ENCODE data around the gene CUBN. TPM values are rescaled to one million over a fixed set of nuclear protein-coding genes. Genes with fewer than 3 reads are reported as not detected.
"Not testable (repeated sequence)": the region's sequence is repeated elsewhere in the genome, so short reads cannot be mapped to it uniquely, and the experiment has no call there.

Gene CUBN
- total RNA-seq, 3 donors from 2014 or later (not counting 1 experiment from before 2014, with no cell fraction given), result 4.7 to 5.6 (median 5.1) TPM

- no peak for TF ChIP-seq CTCF (IDR thresholded peaks at IDR 0.05)
- H3K27me3 Mint-ChIP-seq (ENCODE audit: low read depth in 2 of 2), result no peaks in the 10 kb centered on the region
- H3K27ac ChIP-seq (ENCODE audit: low read length), result no peak overlapping the region
- no peaks in the 10 kb centered on the region for H3K4me1 ChIP-seq (ENCODE audit: control insufficient read depth, insufficient read depth, low read length)
- H3K4me3 Mint-ChIP-seq, result no peak overlapping the region
- H3K4me1 Mint-ChIP-seq, result no peaks in the 10 kb centered on the region
- no peak overlapping the region for H3K4me3 ChIP-seq (ENCODE audit: low read length)
- H3K27me3 ChIP-seq (ENCODE audit: control insufficient read depth, insufficient read depth, low read length), result no peaks in the 10 kb centered on the region
- peaks cover 10% of the 10 kb centered on the region for H3K36me3 Mint-ChIP-seq
- no peaks in the 10 kb centered on the region for H3K36me3 ChIP-seq (ENCODE audit: control insufficient read depth, insufficient read depth, low read length)
- 96% methylated on average over 4 of the region's 5 CpGs for WGBS (ENCODE audit: insufficient coverage)
- H3K9me3 Mint-ChIP-seq, result no peaks in the 10 kb centered on the region
- DNase-seq (no peak), ATAC-seq (no peak)
- H3K27ac Mint-ChIP-seq, result no peak overlapping the region
- no peaks in the 10 kb centered on the region for H3K9me3 ChIP-seq (ENCODE audit: control insufficient read depth, insufficient read depth, low read length)
- intact Hi-C loops (cut with micrococcal nuclease), result no loop called here
Measured at GRCh38 chr10:17115683-17116082, 13.9 kb downstream of the CUBN start.

GRCh38 chr10:17114878-17115444 lies 14.7 kb downstream of the CUBN start:
- 97% methylated on average over 12 of the region's 13 CpGs for WGBS (ENCODE audit: insufficient coverage)
- not testable (repeated sequence) for H3K27ac Mint-ChIP-seq

GRCh38 chr10:17113889-17114540 lies 15.6 kb downstream of the CUBN start:
- intact Hi-C loops (cut with micrococcal nuclease), result no loop called here
- DNase-seq (peak in 1 of 2 donors; percentile 6), ATAC-seq (no peak)
- no peaks in the 10 kb centered on the region for H3K9me3 Mint-ChIP-seq
- no peaks in the 10 kb centered on the region for H3K27me3 Mint-ChIP-seq (ENCODE audit: low read depth in 2 of 2)
- no peak overlapping the region for H3K27ac Mint-ChIP-seq
- Histone ChIP-seq H3K9me3 (ENCODE audit: control insufficient read depth, insufficient read depth, low read length) (no peaks in the 10 kb centered on the region), H3K27ac (ENCODE audit: low read length) (no peak overlapping the region), H3K4me1 (ENCODE audit: control insufficient read depth, insufficient read depth, low read length) (no peaks in the 10 kb centered on the region), H3K36me3 (ENCODE audit: control insufficient read depth, insufficient read depth, low read length) (no peaks in the 10 kb centered on the region), H3K27me3 (ENCODE audit: control insufficient read depth, insufficient read depth, low read length) (no peaks in the 10 kb centered on the region), H3K4me3 (ENCODE audit: low read length) (no peak overlapping the region)
- H3K4me3 Mint-ChIP-seq, result no peak overlapping the region
- TF ChIP-seq CTCF (IDR thresholded peaks at IDR 0.05), result no peak
- WGBS (ENCODE audit: insufficient coverage), result 95% methylated on average over 7 of the region's 7 CpGs
- no peaks in the 10 kb centered on the region for H3K4me1 Mint-ChIP-seq
- no peaks in the 10 kb centered on the region for H3K36me3 Mint-ChIP-seq

More at GRCh38 chr10:17114878-17115444, 14.7 kb downstream of the CUBN start:
- H3K9me3 Mint-ChIP-seq; H3K27me3 ChIP-seq (ENCODE audit: control insufficient read depth, insufficient read depth, low read length); H3K27ac ChIP-seq (ENCODE audit: low read length); H3K27me3 Mint-ChIP-seq (ENCODE audit: low read depth in 2 of 2); ATAC-seq; H3K4me3 ChIP-seq (ENCODE audit: low read length); H3K36me3 Mint-ChIP-seq; H3K4me1 Mint-ChIP-seq; intact Hi-C loops (cut with micrococcal nuclease); H3K4me3 Mint-ChIP-seq; H3K36me3 ChIP-seq (ENCODE audit: control insufficient read depth, insufficient read depth, low read length); H3K4me1 ChIP-seq (ENCODE audit: control insufficient read depth, insufficient read depth, low read length); H3K9me3 ChIP-seq (ENCODE audit: control insufficient read depth, insufficient read depth, low read length): not testable (repeated sequence)
- peak in 1 of 2 donors; percentile 22 for DNase-seq

GRCh38 chr10:17113346-17113745 lies 16.3 kb downstream of the CUBN start:
- H3K36me3 ChIP-seq (ENCODE audit: control insufficient read depth, insufficient read depth, low read length), result no peaks in the 10 kb centered on the region
- DNase-seq (no peak), ATAC-seq (no peak)
- H3K9me3 Mint-ChIP-seq, result no peaks in the 10 kb centered on the region
- intact Hi-C loops (cut with micrococcal nuclease), result no loop called here
- TF ChIP-seq CTCF (IDR thresholded peaks at IDR 0.05), result no peak
- H3K9me3 ChIP-seq (ENCODE audit: control insufficient read depth, insufficient read depth, low read length), result no peaks in the 10 kb centered on the region
- no peak overlapping the region for H3K27ac Mint-ChIP-seq
- WGBS (ENCODE audit: insufficient coverage), result 97% methylated on average over 4 of the region's 4 CpGs
- no peaks in the 10 kb centered on the region for H3K27me3 ChIP-seq (ENCODE audit: control insufficient read depth, insufficient read depth, low read length)
- no peaks in the 10 kb centered on the region for H3K36me3 Mint-ChIP-seq
- no peak overlapping the region for H3K4me3 Mint-ChIP-seq
- no peaks in the 10 kb centered on the region for H3K4me1 Mint-ChIP-seq
- no peak overlapping the region for H3K4me3 ChIP-seq (ENCODE audit: low read length)
- no peak overlapping the region for H3K27ac ChIP-seq (ENCODE audit: low read length)
- no peaks in the 10 kb centered on the region for H3K27me3 Mint-ChIP-seq (ENCODE audit: low read depth in 2 of 2)
- H3K4me1 ChIP-seq (ENCODE audit: control insufficient read depth, insufficient read depth, low read length), result no peaks in the 10 kb centered on the region

Measured in natural killer cell (primary cell).